Stimulated activated CD8-positive, alpha-beta memory T cell treated with anti-CD3 and anti-CD28 coated beads, Interleukin-12 subunit alpha, Interleukin-12 subunit beta, amount 100 ng/mL, for 24 hours (primary cell): ENCODE measurements around the gene PPP1R2B.

Experiments
- DNase-seq: peaks from one replicate; pipeline ENCODE4 v3.0.0-alpha.2; 2020; ENCODE audit errors: extremely low read depth

Gene PPP1R2B

GRCh38 chr5:156879665-156880285 is 29.7 kb downstream of the PPP1R2B start:
- no peak for DNase-seq

- DNase-seq = no peak
Measured at GRCh38 chr5:156883316-156883875, 33.3 kb downstream of the PPP1R2B start.

GRCh38 chr5:156888520-156888919 is 38.4 kb downstream of the PPP1R2B start:
- DNase-seq = no peak

GRCh38 chr5:156892223-156892622 is 42.1 kb downstream of the PPP1R2B start:
- no peak for DNase-seq

GRCh38 chr5:156892864-156893263 is 42.8 kb downstream of the PPP1R2B start:
- DNase-seq = no peak

GRCh38 chr5:156893517-156893916 is 43.4 kb downstream of the PPP1R2B start:
- DNase-seq = no peak

GRCh38 chr5:156896546-156896945 is 46.5 kb downstream of the PPP1R2B start:
- no peak for DNase-seq
